MG63 (cell line): ENCODE data around the gene RYR1. TPM values are rescaled to one million over a fixed set of nuclear protein-coding genes. Genes with fewer than 3 reads are reported as not detected.
A peak's percentile ranks its signal among the peaks of the same experiment; 100 is the strongest.
"Not testable (repeated sequence)": the region's sequence is repeated elsewhere in the genome, so short reads cannot be mapped to it uniquely, and the experiment has no call there.

Source experiments
- DNase-seq: peaks from one replicate; pipeline ENCODE4 v3.0.0-alpha.2; 2020
- H3K27me3 ChIP-seq: fragments of 250-450 bp; sonication (Bioruptor Pico); 2 replicates; pipeline ENCODE4 v1.5.1; 2020; ENCODE audit warnings: mild to moderate bottlenecking, moderate library complexity
- H3K36me3 ChIP-seq: fragments of 250-450 bp; sonication (Bioruptor Pico); 2 replicates; pipeline ENCODE4 v1.5.1; 2020; ENCODE audit warnings: mild to moderate bottlenecking, moderate library complexity
- H3K4me3 ChIP-seq: fragments of 250-450 bp; sonication (Bioruptor Pico); 2 replicates; pipeline ENCODE4 v1.5.1; 2020; ENCODE audit warnings: mild to moderate bottlenecking, moderate library complexity
- H3K9me3 ChIP-seq: fragments of 250-450 bp; sonication (Bioruptor Pico); 2 replicates; pipeline ENCODE4 v1.5.1; 2020; ENCODE audit warnings: mild to moderate bottlenecking, moderate library complexity
- total RNA-seq: library from RNA; depleted of rRNA; stranded (reverse); fragments of >200 nt; shearing (Covaris generic); gene quantifications from 2 replicates; pipeline ENCODE4 v1.2.3, GENCODE V29; 2014; ENCODE audit warnings: low replicate concordance

RYR1 gene
- total RNA-seq, 1 experiment from 2014 or later = not detected

- Histone ChIP-seq H3K4me3 (no peak overlapping the region), H3K36me3 (no peaks in the 10 kb centered on the region), H3K9me3 (no peaks in the 10 kb centered on the region), H3K27me3 (no peaks in the 10 kb centered on the region)
- DNase-seq = no peak
These were observed 20.1 kb upstream of the RYR1 start for GRCh38 chr19:38413416-38413815.

- Histone ChIP-seq H3K27me3 (peaks cover 2% of the 10 kb centered on the region; the same call in 1 of the 2 replicates), H3K4me3 (no peak overlapping the region), H3K9me3 (no peaks in the 10 kb centered on the region), H3K36me3 (no peaks in the 10 kb centered on the region)
- DNase-seq = no peak
These were observed 16.3 kb upstream of the RYR1 start for GRCh38 chr19:38417146-38417543.

GRCh38 chr19:38417544-38418506, 15.7 kb upstream of the RYR1 start:
- no peak for DNase-seq
- peaks cover 2% of the 10 kb centered on the region; the same call in 1 of the 2 replicates for H3K27me3 ChIP-seq
- H3K4me3 ChIP-seq = no peak overlapping the region
- no peaks in the 10 kb centered on the region for H3K36me3 ChIP-seq
- H3K9me3 ChIP-seq = no peaks in the 10 kb centered on the region

- no peak overlapping the region for H3K4me3 ChIP-seq
- no peaks in the 10 kb centered on the region for H3K9me3 ChIP-seq
- H3K27me3 ChIP-seq = peaks cover 2% of the 10 kb centered on the region; the same call in 1 of the 2 replicates
- H3K36me3 ChIP-seq = no peaks in the 10 kb centered on the region
- DNase-seq = peak; percentile 45
These were observed 12.6 kb upstream of the RYR1 start for GRCh38 chr19:38420935-38421334.

GRCh38 chr19:38421856-38422255, 11.6 kb upstream of the RYR1 start:
- Histone ChIP-seq H3K36me3 (no peaks in the 10 kb centered on the region), H3K27me3 (peaks cover 2% of the 10 kb centered on the region; the same call in 1 of the 2 replicates), H3K9me3 (no peaks in the 10 kb centered on the region), H3K4me3 (no peak overlapping the region)
- DNase-seq = no peak

DNA sequence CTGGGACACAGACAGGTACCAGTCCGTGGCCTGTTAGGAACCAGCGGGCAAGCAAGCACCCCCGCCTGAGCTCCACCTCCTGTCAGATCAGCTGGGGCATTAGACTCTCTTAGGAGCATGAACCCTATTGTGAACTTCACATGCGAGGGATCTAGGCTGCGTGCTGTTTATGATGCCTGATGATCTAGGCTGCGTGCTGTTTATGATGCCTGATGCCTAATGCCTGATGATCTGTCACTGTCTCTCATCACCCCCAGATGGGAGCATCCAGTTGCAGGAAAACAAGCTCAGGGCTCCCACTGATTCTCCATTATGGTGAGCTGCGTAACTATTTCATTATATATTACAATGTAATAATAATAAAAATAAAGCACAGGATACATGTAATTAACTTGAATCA, 11.1 kb upstream of the RYR1 start:
- DNase-seq = no peak
- Histone ChIP-seq H3K4me3 (no peak overlapping the region), H3K27me3 (peaks cover 2% of the 10 kb centered on the region; the same call in 1 of the 2 replicates), H3K36me3 (no peaks in the 10 kb centered on the region), H3K9me3 (no peaks in the 10 kb centered on the region)

DNA sequence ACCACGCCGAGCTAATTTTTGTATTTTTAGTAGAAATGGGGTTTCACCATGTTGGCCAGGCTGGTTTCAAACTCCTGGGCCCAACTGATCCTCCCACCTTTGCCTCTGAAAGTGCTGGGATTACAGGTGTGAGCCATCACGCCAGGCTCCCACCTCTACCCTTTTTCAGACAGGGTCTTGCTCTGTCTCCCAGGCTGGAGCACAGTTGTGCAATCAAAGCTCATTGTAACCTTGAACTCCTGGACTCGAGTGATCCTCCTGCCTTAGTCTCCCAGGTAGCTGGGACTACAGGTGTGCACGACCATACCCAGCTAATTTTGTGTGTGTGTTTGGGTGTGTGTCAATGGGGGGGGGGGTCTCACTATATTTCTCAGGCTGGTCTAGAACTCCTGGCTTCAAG, 9.2 kb upstream of the RYR1 start:
- no peaks in the 10 kb centered on the region for H3K36me3 ChIP-seq
- H3K27me3 ChIP-seq = peaks cover 2% of the 10 kb centered on the region; the same call in 1 of the 2 replicates
- H3K9me3 ChIP-seq = no peaks in the 10 kb centered on the region
- no peak for DNase-seq
- no peak overlapping the region for H3K4me3 ChIP-seq

DNA sequence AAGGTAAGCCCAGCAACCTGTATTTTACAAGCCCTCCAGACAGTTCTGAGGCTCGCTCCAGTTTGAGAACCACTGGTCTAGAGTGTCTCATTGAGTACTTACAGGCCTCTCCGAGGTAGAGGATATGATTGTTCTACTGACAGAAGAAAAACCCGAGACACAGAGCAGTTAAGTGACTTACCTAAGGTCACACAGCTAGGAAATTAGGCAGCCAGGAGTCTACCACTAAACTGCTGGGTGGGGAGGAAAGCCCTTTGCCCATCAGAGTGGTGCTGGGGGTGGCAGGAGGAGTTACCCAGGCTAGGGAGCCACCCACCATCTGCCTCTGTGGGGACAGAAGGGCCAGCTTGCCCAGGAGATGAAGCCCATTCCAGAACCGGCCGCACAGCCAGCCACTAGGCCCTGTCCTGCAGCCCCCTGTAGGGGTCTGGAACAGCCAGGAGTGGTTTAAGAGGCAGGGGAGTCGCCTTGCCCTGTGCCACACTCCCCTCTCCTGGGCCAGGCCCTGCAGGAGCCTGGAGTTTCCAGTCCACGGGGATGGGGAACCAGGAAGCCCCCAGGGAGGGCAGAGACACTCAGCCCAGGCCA, 8.2 kb upstream of the RYR1 start:
- H3K27me3 ChIP-seq = peaks cover 3% of the 10 kb centered on the region; the same call in 1 of the 2 replicates

GRCh38 chr19:38425810-38426466, 7.6 kb upstream of the RYR1 start, which contains the start of gene RASGRP4:
Gene RASGRP4, minus strand, starts transcription at chr19:38426219. Its CDS starts 128 bp downstream, at chr19:38426091.
- H3K27me3 ChIP-seq = peaks cover 7% of the 10 kb centered on the region
- no peaks in the 10 kb centered on the region for H3K9me3 ChIP-seq
- DNase-seq = no peak
- H3K36me3 ChIP-seq = no peaks in the 10 kb centered on the region
- H3K4me3 ChIP-seq = no peak within 1 kb of the TSS

More for the DNA sequence above, 8.2 kb upstream of the RYR1 start:
- no peaks in the 10 kb centered on the region for H3K36me3 ChIP-seq
- DNase-seq = no peak
- H3K4me3 ChIP-seq = no peak overlapping the region
- no peaks in the 10 kb centered on the region for H3K9me3 ChIP-seq

DNA sequence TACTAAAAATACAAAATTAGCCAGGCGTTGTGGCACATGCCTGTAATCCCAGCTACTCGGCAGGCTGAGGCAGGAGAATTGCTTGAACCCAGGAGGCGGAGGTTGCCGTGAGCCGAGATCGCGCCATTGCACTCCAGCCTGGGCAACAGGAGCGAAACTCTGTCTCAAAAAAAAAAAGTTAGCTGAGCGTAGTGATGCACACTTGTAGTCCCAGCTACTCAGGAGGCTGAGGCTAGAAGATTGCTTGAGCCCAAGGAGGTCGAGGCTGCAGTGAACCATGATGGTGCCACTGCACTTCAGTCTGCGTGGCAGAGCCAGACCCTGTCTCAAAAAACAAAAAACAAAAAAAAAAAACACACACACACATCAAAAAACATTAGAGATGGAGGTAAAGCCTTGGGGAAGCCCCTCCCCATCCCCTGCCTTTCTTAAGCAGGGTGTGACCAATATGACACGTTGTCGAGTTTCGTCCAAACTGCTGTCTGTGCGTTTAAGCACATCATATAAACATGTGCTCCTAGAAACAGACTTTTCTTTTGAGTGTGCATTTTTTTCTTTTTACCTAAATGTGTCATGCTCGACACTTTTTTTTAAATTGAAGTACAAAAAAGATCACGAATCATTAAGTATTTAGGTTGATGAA, 6.3 kb upstream of the RYR1 start:
- peaks cover 10% of the 10 kb centered on the region for H3K27me3 ChIP-seq
- not testable (repeated sequence) for DNase-seq, H3K4me3 ChIP-seq, H3K36me3 ChIP-seq, H3K9me3 ChIP-seq

GRCh38 chr19:38429055-38429810, 4.3 kb upstream of the RYR1 start:
- Histone ChIP-seq H3K27me3 (peaks cover 15% of the 10 kb centered on the region), H3K9me3 (no peaks in the 10 kb centered on the region), H3K36me3 (no peaks in the 10 kb centered on the region), H3K4me3 (no peak overlapping the region)
- DNase-seq = no peak

DNA sequence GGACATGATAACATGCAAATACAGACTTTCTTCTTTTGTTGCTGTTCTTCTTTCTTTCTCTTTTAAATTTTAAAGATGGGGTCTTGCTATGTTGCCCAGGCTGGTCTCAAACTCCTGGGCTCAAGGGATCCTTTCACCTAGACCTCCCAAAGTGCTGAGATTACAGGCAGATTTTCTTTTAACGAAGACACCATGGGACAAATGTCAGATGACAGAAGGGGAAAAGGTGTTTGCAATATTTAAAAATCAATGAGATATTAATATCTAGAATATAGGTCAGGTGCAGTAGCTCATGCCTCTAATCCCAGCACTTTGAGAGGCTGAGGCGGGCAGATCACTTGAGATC, 3.7 kb upstream of the RYR1 start:
- no peaks in the 10 kb centered on the region for H3K36me3 ChIP-seq
- peaks cover 15% of the 10 kb centered on the region for H3K27me3 ChIP-seq
- no peak for DNase-seq
- no peak overlapping the region for H3K4me3 ChIP-seq
- no peaks in the 10 kb centered on the region for H3K9me3 ChIP-seq

DNA sequence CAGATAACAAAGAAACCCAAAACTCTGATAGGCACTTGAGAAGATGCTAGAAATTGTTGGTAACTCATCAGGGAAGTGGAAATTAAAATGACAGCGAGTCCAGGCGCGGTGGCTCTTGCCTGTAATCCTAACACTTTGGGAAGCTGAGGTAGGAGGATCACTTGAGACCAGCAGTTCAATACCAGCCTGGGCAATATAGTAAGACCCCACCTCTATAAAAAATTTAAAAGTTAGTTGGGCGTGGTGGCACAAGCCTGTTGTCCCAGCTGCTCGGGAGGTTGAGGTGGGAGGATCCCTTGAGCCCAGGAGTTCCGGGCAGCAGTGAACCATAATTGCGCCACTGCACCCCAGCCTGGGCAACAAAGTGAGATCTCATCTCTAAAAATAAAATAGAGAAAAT, 2.6 kb upstream of the RYR1 start:
- peaks cover 15% of the 10 kb centered on the region for H3K27me3 ChIP-seq
- no peaks in the 10 kb centered on the region for H3K36me3 ChIP-seq
- no peak overlapping the region for H3K4me3 ChIP-seq
- no peak for DNase-seq
- H3K9me3 ChIP-seq = no peaks in the 10 kb centered on the region

DNA sequence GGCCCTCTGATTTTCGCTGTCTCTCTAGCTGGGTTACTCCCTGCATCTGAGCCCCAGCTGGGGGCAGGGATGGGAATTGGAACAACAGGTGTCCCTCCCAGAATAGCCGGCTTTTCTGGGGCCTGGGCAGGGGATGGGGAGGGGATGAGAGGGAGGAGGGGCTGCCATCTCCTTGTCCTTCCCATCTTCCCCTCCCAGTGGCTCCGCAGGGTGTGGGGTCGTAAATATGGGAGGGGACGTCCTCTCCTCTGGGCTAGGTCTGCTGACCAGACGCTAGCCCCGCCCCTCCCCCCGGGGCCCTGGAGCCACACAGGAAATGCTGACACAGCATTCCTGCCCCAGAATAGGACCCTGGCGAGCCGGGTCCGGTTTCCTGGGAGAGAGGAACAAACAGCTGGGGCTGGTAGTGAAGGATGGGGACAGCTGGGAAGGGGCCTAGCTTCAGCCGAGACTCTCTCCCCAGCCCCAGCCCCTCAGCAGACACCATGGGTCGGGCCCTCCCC, 1.1 kb downstream of the RYR1 start:
- Histone ChIP-seq H3K9me3 (no peaks in the 10 kb centered on the region), H3K4me3 (no peak overlapping the region), H3K27me3 (peaks cover 12% of the 10 kb centered on the region), H3K36me3 (no peaks in the 10 kb centered on the region)
- no peak for DNase-seq

DNA sequence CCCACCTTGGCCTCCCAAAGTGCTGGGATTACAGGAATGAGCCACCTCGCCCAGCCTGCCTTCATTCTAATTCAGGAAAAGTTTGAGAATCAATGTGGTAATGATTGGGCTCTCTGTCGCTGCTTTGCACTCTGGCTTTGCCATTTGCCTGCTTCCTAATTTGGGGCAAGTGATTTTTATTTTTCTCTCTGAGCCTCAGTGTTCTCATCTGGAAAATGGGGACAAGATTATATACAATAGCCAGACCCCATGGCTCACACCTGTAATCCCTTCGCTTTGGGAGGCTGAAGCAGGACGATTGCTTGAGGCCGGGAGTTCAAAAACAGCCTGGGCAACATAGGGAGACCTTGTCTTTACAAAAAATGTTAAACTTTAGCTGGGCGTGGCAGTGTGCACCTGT, 3.8 kb downstream of the RYR1 start:
- no peaks in the 10 kb centered on the region for H3K9me3 ChIP-seq
- no peak for DNase-seq
- H3K36me3 ChIP-seq = no peaks in the 10 kb centered on the region
- H3K4me3 ChIP-seq = no peak overlapping the region
- H3K27me3 ChIP-seq = 0 out of 2 replicates have a peak, but pooled peaks cover 3% of the 10 kb centered on the region

- Histone ChIP-seq H3K4me3 (no peak overlapping the region), H3K9me3 (no peaks in the 10 kb centered on the region), H3K36me3 (no peaks in the 10 kb centered on the region), H3K27me3 (no peaks in the 10 kb centered on the region)
- no peak for DNase-seq
These were observed 4.4 kb downstream of the RYR1 start for GRCh38 chr19:38437917-38438316.
